Cardiac fibroblast (primary cell): Measurements from ENCODE around the gene NEO1.
A peak's percentile ranks its signal among the peaks of the same experiment; 100 is the strongest.
"Not testable (repeated sequence)": the region's sequence is repeated elsewhere in the genome, so short reads cannot be mapped to it uniquely, and the experiment has no call there.

Experiments
- DNase-seq, 2 donors: peaks; one replicate each; pipeline versions ENCODE4 v3.0.0 to v3.0.0-alpha.2; 2010; ENCODE audit warnings: low read depth in 2 of 2
- H3K4me3 ChIP-seq, 2 donors: replicated peaks in 1 of 2; 1 replicate in 1 of 2; 2 replicates in 1 of 2; pipeline ENCODE4 v1.5.1; 2011; ENCODE audit warnings: low read depth in 2 of 2, low read length in 2 of 2, mild to moderate bottlenecking in 2 of 2, moderate library complexity in 1 of 2
- CTCF ChIP-seq: IDR thresholded peaks from one replicate; pipeline ENCODE4 v1.5.1; 2011; ENCODE audit warnings: low read depth, mild to moderate bottlenecking, low read length, inconsistent platforms

The NEO1 gene

GRCh38 chr15:73293773-73294172 is 241.5 kb downstream of the NEO1 start:
- no peak for DNase-seq
- no peak for TF ChIP-seq CTCF
- no peak overlapping the region for H3K4me3 ChIP-seq

- no peak overlapping the region for H3K4me3 ChIP-seq
- DNase-seq = peak; percentile 37 to 54
- no peak for TF ChIP-seq CTCF
Measured at GRCh38 chr15:73295630-73296286, 243.5 kb downstream of the NEO1 start.

GRCh38 chr15:73296609-73297353 is 244.5 kb downstream of the NEO1 start:
- H3K4me3 ChIP-seq = no peak overlapping the region
- no peak for DNase-seq
- no peak for TF ChIP-seq CTCF

GRCh38 chr15:73298522-73299245 is 246.4 kb downstream of the NEO1 start:
- no peak overlapping the region for H3K4me3 ChIP-seq
- no peak for DNase-seq
- no peak for TF ChIP-seq CTCF

GRCh38 chr15:73300286-73300685 is 248.0 kb downstream of the NEO1 start:
- not testable (repeated sequence) for H3K4me3 ChIP-seq, DNase-seq

- H3K4me3 ChIP-seq = no peak overlapping the region
- DNase-seq = no peak
Measured at GRCh38 chr15:73303636-73304035, 251.4 kb downstream of the NEO1 start.

More at GRCh38 chr15:73303636-73304035, 251.4 kb downstream of the NEO1 start:
- TF ChIP-seq CTCF = no peak
